Fibroblast of villous mesenchyme (primary cell): Measurements from ENCODE around the gene MYOF. TPM values are rescaled to one million over a fixed set of nuclear protein-coding genes. Genes with fewer than 3 reads are reported as not detected.

Experiments used
- DNase-seq: peaks from one replicate; pipeline ENCODE4 v3.0.0-alpha.2; 2010; ENCODE audit warnings: low read depth
- H3K4me3 ChIP-seq: 2 replicates; pipeline ENCODE4 v1.5.1; 2011; ENCODE audit warnings: low read depth, mild to moderate bottlenecking, low read length
- total RNA-seq: library from RNA; depleted of rRNA; stranded (reverse); fragments of >200 nt; gene quantifications from 2 replicates; pipeline ENCODE4 v1.2.3, GENCODE V29; 2012
- TF ChIP-seq, protein P1 (sequence below): IDR thresholded peaks from 2 replicates; pipeline ENCODE4 v1.5.1; 2012; ENCODE audit warnings: low read depth, mild to moderate bottlenecking, low read length; ENCODE audit not compliant: insufficient read depth

Gene MYOF
- total RNA-seq, 1 donor, result 323 TPM

DNA sequence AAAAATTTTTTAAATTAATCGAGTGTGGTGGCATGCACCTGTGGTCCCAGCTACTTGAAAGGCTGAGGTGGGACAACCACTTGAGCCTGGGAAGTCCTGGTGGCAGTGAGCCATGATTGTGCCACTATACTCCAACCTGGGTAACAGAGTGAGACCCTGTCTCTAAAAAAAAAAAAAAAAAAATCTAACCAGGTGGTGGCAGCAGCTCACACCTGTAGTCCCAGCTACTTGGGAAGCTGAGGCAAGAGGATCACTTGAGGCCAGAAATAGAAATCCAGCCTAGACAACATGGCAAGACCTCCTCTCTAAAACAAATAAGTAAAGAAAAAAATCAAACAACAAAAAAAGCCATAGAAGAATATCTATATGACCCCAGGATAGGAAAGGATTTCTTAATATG, 3.6 kb upstream of the MYOF start:
- TF ChIP-seq, protein P1, sequence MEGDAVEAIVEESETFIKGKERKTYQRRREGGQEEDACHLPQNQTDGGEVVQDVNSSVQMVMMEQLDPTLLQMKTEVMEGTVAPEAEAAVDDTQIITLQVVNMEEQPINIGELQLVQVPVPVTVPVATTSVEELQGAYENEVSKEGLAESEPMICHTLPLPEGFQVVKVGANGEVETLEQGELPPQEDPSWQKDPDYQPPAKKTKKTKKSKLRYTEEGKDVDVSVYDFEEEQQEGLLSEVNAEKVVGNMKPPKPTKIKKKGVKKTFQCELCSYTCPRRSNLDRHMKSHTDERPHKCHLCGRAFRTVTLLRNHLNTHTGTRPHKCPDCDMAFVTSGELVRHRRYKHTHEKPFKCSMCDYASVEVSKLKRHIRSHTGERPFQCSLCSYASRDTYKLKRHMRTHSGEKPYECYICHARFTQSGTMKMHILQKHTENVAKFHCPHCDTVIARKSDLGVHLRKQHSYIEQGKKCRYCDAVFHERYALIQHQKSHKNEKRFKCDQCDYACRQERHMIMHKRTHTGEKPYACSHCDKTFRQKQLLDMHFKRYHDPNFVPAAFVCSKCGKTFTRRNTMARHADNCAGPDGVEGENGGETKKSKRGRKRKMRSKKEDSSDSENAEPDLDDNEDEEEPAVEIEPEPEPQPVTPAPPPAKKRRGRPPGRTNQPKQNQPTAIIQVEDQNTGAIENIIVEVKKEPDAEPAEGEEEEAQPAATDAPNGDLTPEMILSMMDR, result no peak
- no peak for DNase-seq
- no peak overlapping the region for H3K4me3 ChIP-seq

DNA sequence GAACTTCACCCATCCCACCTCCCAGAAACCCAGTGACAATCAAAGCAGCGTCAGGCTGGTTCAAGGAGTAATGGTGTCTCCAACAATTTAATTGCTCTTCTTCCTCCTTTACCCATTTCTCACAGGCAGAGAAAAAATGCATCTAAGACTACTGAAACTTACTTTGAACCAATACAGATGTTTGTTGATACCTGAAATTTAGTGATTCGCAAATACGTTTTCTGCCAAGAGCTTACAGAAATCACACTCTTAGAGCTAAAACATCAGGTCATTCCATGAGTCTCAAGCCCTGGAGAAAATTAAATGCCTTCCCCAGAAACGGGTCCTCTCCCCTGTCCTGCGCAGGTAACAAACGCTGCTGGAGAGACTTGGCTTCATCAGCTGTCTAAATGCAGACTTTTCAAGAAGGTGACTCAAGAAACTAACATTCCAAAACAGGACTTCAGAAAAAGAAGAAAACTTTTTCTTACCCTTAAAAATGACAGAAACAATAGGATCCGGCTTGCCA, 443 bp downstream of the MYOF start:
- peak overlapping the region; percentile 84 for H3K4me3 ChIP-seq
- TF ChIP-seq, protein P1, result no peak
- no peak for DNase-seq

DNA sequence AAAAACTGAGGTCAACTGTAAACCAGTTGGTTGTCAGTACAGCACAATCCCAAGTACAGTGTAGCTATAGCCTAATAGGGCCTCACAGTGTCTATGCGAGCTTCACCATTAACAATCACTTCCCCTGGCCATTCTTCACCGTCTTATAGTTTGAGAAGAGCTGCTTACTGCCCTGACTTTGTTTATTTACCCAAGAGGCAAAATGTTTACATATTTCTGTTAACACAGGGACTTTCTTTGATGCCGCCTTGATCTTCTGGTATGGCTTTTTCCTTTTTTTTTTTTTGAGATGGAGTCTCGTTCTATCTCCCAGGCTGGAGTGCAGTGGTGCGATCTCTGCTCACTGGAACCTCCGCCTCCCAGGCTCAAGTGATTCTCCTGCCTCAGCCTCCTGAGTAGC, 3.3 kb downstream of the MYOF start:
- peak; percentile 54 for DNase-seq
- TF ChIP-seq, protein P1, result no peak
- peak overlapping the region; percentile 84 for H3K4me3 ChIP-seq

DNA sequence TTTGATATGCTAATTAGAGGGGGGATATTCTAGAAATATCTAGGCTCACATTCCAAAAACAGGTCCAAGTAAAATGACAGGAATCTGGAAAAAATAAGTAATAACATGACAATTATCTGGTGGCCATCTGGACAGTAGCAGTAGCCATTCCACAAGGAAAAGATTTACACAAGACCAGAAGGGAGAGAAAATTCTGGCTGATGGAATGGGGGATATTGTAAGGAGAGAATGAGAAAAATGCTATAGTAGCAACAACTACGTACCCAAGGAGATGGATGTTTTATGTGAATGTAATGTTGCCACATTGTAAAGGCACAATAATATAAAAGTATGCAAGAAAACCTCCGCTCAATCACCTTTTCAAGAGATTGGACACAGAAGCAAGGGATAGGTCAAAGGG, 5.4 kb downstream of the MYOF start:
- DNase-seq, result peak; percentile 40
- no peak overlapping the region for H3K4me3 ChIP-seq
- TF ChIP-seq, protein P1, result no peak

DNA sequence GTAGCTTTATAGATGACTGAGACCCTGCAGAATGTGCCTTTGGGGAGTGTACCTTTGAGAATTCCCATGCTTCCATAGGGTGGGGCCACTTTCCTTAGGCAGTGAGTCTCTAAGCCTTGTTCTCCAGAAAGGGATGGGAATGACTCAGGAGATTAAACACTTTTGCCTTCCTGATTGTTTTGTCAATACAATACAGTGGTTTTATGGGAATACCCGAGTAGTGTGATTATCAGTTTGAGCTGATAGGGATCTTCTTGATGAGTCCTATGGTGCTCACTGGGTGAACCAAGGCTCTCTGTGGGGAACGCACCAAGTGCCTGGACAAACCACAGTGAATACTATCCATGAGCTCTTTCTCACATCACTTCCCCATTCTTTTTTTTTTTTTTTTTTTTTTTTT, 6.3 kb downstream of the MYOF start:
- H3K4me3 ChIP-seq, result no peak overlapping the region
- TF ChIP-seq, protein P1, result no peak
- DNase-seq, result peak; percentile 54

DNA sequence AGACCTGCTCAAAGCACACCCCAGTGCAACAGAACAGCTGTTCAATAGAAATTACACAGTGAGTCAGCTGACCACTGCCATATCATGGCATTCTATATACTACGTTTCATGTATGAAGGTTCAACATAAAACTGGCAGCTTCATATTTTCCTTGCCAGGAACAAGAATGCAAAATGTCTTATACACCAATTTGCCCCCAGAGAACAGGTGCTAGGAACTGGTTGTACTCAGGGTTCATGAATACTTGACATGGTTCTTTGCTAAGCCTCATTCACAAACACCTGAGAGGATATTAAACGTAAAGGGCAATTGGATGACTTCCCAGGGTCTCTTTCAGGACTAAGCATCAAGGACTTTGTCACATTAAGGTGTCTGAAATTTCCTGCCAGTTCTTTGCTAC, 6.9 kb downstream of the MYOF start:
- H3K4me3 ChIP-seq, result no peak overlapping the region
- TF ChIP-seq, protein P1, result no peak

DNA sequence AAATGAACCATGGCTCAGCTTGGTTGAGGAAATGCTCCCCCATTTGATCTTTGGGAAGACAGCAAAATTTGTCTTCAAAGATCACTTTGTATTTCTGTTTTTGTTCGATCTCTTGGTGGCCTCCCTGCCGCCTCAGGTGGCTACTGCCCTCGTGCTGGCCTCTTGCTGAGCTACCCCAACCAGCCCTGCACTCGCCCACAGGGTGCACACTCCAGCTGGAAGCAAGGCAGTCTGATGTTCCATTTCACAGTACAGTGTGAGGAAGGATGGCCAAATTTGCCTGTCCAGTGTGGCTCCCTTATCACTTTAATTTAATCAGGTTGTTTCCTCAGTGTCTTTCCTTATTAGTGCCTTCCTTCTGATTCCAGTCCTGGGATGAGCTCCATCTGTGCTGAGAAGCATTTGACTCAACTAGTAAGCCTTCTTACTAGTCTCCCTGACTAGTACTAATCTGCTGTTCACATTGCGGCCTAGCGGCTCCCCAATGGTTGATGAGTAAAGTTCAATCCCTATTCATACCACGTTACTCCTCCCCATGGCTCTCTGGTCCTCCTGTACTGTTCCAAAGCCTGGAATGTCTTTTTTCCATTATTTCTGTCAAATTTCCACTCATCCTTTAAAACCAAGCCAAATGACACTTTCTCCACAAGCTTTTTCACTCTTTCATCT, 8.2 kb downstream of the MYOF start:
- no peak overlapping the region for H3K4me3 ChIP-seq
- TF ChIP-seq, protein P1, result no peak
- no peak for DNase-seq

More for the DNA sequence above, 6.9 kb downstream of the MYOF start:
- DNase-seq, result no peak
